GM23338 (cell line): ENCODE data around the gene ANKIB1. TPM values are rescaled to one million over a fixed set of nuclear protein-coding genes. Genes with fewer than 3 reads are reported as not detected.

Source experiments
- ATAC-seq: fragments of 200-7000 bp; cut with Tn5 transposase; 3 replicates; pipeline ENCODE4 v1.9.1; 2020
- DNase-seq: peaks from one replicate; pipeline ENCODE4 v3.0.0-alpha.2; 2015; ENCODE audit warnings: low spot score
- H2AFZ ChIP-seq: fragments of 200-600 bp; sonication (generic); 2 replicates; pipeline ENCODE4 v1.8.0; 2016; ENCODE audit warnings: antibody characterized with exemption, mild to moderate bottlenecking, moderate library complexity
- H3F3A ChIP-seq: fragments of 200-600 bp; sonication (generic); replicated peaks from 2 replicates; pipeline ENCODE4 v1.8.0; 2017; ENCODE audit warnings: antibody characterized with exemption, mixed run types, low read depth
- H3K27ac ChIP-seq: fragments of 200-600 bp; sonication (generic); 2 replicates; pipeline ENCODE4 v1.6.1; 2016; ENCODE audit warnings: low read depth
- H3K27me3 ChIP-seq: fragments of 200-600 bp; sonication (generic); 2 replicates; pipeline ENCODE4 v1.8.0; 2016; ENCODE audit warnings: mild to moderate bottlenecking, mixed run types, moderate library complexity; ENCODE audit not compliant: insufficient read depth
- H3K36me3 ChIP-seq: fragments of 200-600 bp; sonication (generic); 2 replicates; pipeline ENCODE4 v1.8.0; 2016; ENCODE audit warnings: mild to moderate bottlenecking; ENCODE audit not compliant: insufficient read depth
- H3K4me1 ChIP-seq: fragments of 200-600 bp; sonication (generic); 2 replicates; pipeline ENCODE4 v1.8.0; 2016; ENCODE audit warnings: mild to moderate bottlenecking, moderate library complexity; ENCODE audit not compliant: insufficient read depth
- H3K4me2 ChIP-seq: fragments of 200-600 bp; sonication (generic); 2 replicates; pipeline ENCODE4 v1.7.1; 2017; ENCODE audit warnings: mixed run types
- H3K4me3 ChIP-seq: fragments of 200-600 bp; sonication (generic); 2 replicates; pipeline ENCODE4 v1.6.1; 2016; ENCODE audit warnings: mixed run types
- H3K79me2 ChIP-seq: fragments of 200-600 bp; sonication (generic); replicated peaks from 2 replicates; pipeline ENCODE4 v1.8.0; 2017; ENCODE audit warnings: mild to moderate bottlenecking; ENCODE audit not compliant: insufficient read depth
- H3K9me2 ChIP-seq: fragments of 200-600 bp; sonication (generic); 2 replicates; pipeline ENCODE4 v1.8.0; 2017; ENCODE audit not compliant: insufficient read depth
- H4K20me1 ChIP-seq: fragments of 200-600 bp; sonication (generic); replicated peaks from 2 replicates; pipeline ENCODE4 v1.8.0; 2017; ENCODE audit warnings: mild to moderate bottlenecking; ENCODE audit not compliant: insufficient read depth
- H3K27ac Mint-ChIP-seq: 2 replicates; pipeline ENCODE4 v1.8.0; 2020; ENCODE audit warnings: inconsistent platforms, mild to moderate bottlenecking, moderate library complexity, mixed read lengths
- H3K27me3 Mint-ChIP-seq: 3 replicates; pipeline ENCODE4 v1.8.0; 2022; ENCODE audit warnings: low read depth, mild to moderate bottlenecking, moderate library complexity, mixed read lengths, inconsistent platforms; ENCODE audit not compliant: insufficient read depth, poor library complexity
- H3K36me3 Mint-ChIP-seq: 3 replicates; pipeline ENCODE4 v1.8.0; 2021; ENCODE audit warnings: low read depth, mild to moderate bottlenecking, inconsistent platforms, moderate library complexity, mixed read lengths
- H3K4me1 Mint-ChIP-seq: 3 replicates; pipeline ENCODE4 v1.8.0; 2020; ENCODE audit warnings: mild to moderate bottlenecking, inconsistent platforms, mixed read lengths
- H3K4me3 Mint-ChIP-seq: 3 replicates; pipeline ENCODE4 v1.8.0; 2021; ENCODE audit warnings: moderate library complexity, mild to moderate bottlenecking, inconsistent platforms, mixed read lengths
- H3K9me3 Mint-ChIP-seq: 3 replicates; pipeline ENCODE4 v1.8.0; 2020; ENCODE audit warnings: moderate library complexity, mild to moderate bottlenecking, inconsistent platforms, mixed read lengths
- CREB1 ChIP-seq: fragments of 250-450 bp; sonication (Bioruptor Pico); IDR thresholded peaks from 2 replicates; pipeline ENCODE4 v1.5.0; 2020; ENCODE audit warnings: low read depth, mild to moderate bottlenecking, moderate library complexity
- CTCF ChIP-seq, 2 experiments: fragments of 200-600 bp in 1 of 2; sonication (generic) in 1 of 2; conservative IDR thresholded peaks; 2 replicates each; pipeline versions ENCODE4 v1.5.1 to v1.6.1; 2016 to 2017; ENCODE audit warnings: antibody characterized with exemption in 2 of 2, low read depth in 2 of 2, mild to moderate bottlenecking in 2 of 2, moderate library complexity in 1 of 2
- ETS1 ChIP-seq: IDR thresholded peaks from 2 replicates; pipeline ENCODE4 v1.6.1; 2016; ENCODE audit warnings: antibody characterized with exemption
- EZH2 ChIP-seq: fragments of 200-600 bp; sonication (generic); IDR thresholded peaks from one replicate; pipeline ENCODE4 v1.8.0; 2017; ENCODE audit warnings: antibody characterized with exemption, mild to moderate bottlenecking, low read depth; ENCODE audit not compliant: unreplicated experiment
- EZH2phosphoT487 ChIP-seq: fragments of 200-600 bp; sonication (generic); IDR thresholded peaks from one replicate; pipeline ENCODE4 v1.8.1; 2018; ENCODE audit warnings: antibody characterized with exemption; ENCODE audit not compliant: unreplicated experiment
- JUNB ChIP-seq: IDR thresholded peaks from one replicate; pipeline ENCODE4 v1.6.1; 2016; ENCODE audit warnings: antibody characterized with exemption; ENCODE audit not compliant: unreplicated experiment
- NANOG ChIP-seq: IDR thresholded peaks from 2 replicates; pipeline ENCODE4 v1.6.1; 2016; ENCODE audit warnings: antibody characterized with exemption, borderline replicate concordance
- POLR2AphosphoS5 ChIP-seq: IDR thresholded peaks from 2 replicates; pipeline ENCODE4 v1.6.1; 2016; ENCODE audit warnings: antibody characterized with exemption, low read depth
- REST ChIP-seq: IDR thresholded peaks from one replicate; pipeline ENCODE4 v1.6.1; 2018; ENCODE audit warnings: antibody characterized with exemption; ENCODE audit not compliant: unreplicated experiment
- STAT1 ChIP-seq: IDR thresholded peaks from one replicate; pipeline ENCODE4 v1.6.1; 2016; ENCODE audit warnings: antibody characterized with exemption; ENCODE audit not compliant: unreplicated experiment
- ZNF114 ChIP-seq: fragments of 250-450 bp; sonication (Bioruptor Pico); IDR thresholded peaks from 2 replicates; pipeline ENCODE4 v1.5.0; 2020; ENCODE audit warnings: mild to moderate bottlenecking, moderate library complexity
- ZNF331 ChIP-seq: fragments of 250-450 bp; sonication (Bioruptor Pico); IDR thresholded peaks from 2 replicates; pipeline ENCODE4 v1.5.0; 2020; ENCODE audit warnings: low read depth, mild to moderate bottlenecking, moderate library complexity
- ZNF462 ChIP-seq: fragments of 250-450 bp; sonication (Bioruptor Pico); IDR thresholded peaks from 2 replicates; pipeline ENCODE4 v1.5.0; 2020; ENCODE audit warnings: mild to moderate bottlenecking, moderate library complexity
- polyA plus RNA-seq: library from polyadenylated mRNA; unstranded; fragments of >200 nt; fragmentation: Nextera tagmentation; extraction: Ambion mirVana; gene quantifications from 2 replicates; pipeline ENCODE4 v1.2.1, GENCODE V29; 2016
- total RNA-seq: library from RNA; depleted of rRNA; stranded (reverse); fragments of >200 nt; shearing (Covaris generic); gene quantifications from 2 replicates; pipeline ENCODE4 v1.2.3, GENCODE V29; 2014

ANKIB1 gene
- total and polyA plus RNA-seq, 2 experiments from 2014 or later: 19.1 to 40.3 TPM

- TF ChIP-seq POLR2AphosphoS5 (no peak), ZNF331 (CRISPR knock-in tag) (no peak), CTCF (conservative IDR thresholded peaks at IDR 0.05; ENCODE audit: low read depth in 2 of 2) (no peak), EZH2phosphoT487 (no peak), EZH2 (no peak), JUNB (no peak), NANOG (no peak), ETS1 (no peak), STAT1 (no peak), CREB1 (CRISPR knock-in tag) (no peak), REST (no peak), ZNF114 (CRISPR knock-in tag) (no peak), ZNF462 (CRISPR knock-in tag) (no peak)
- no peak overlapping the region for H3K4me3 ChIP-seq
- ATAC-seq (no peak), DNase-seq (no peak)
- Mint-ChIP-seq H3K27ac (no peak overlapping the region), H3K9me3 (no peaks in the 10 kb centered on the region), H3K36me3 (no peaks in the 10 kb centered on the region), H3K4me1 (peaks cover 16% of the 10 kb centered on the region), H3K4me3 (peak overlapping the region; percentile 1; the same call in 1 of the 3 replicates), H3K27me3 (peaks cover 9% of the 10 kb centered on the region)
- no peaks in the 10 kb centered on the region for H3K79me2 ChIP-seq
- no peak overlapping the region for H3K27ac ChIP-seq
- peak overlapping the region; percentile 94 for H2AFZ ChIP-seq
- H3K36me3 ChIP-seq: no peaks in the 10 kb centered on the region
- no peaks in the 10 kb centered on the region for H3K9me2 ChIP-seq
- no peaks in the 10 kb centered on the region for H4K20me1 ChIP-seq
- H3K4me1 ChIP-seq: peaks cover 6% of the 10 kb centered on the region
- no peaks in the 10 kb centered on the region for H3K27me3 ChIP-seq
- H3F3A ChIP-seq: no peaks in the 10 kb centered on the region
- H3K4me2 ChIP-seq: peak overlapping the region; percentile 77
Observed at GRCh38 chr7:92423710-92424131, 177.9 kb downstream of the ANKIB1 start.
